Fibroblast of skin of left quadriceps (primary cell): ENCODE data around the gene CDKN2D.
A peak's percentile ranks its signal among the peaks of the same experiment; 100 is the strongest.

ENCODE experiments used
- DNase-seq, 2 experiments: peaks; one replicate each; pipeline ENCODE4 v3.0.0-alpha.2; 2013; ENCODE audit warnings: low read depth in 2 of 2

Gene CDKN2D

DNA sequence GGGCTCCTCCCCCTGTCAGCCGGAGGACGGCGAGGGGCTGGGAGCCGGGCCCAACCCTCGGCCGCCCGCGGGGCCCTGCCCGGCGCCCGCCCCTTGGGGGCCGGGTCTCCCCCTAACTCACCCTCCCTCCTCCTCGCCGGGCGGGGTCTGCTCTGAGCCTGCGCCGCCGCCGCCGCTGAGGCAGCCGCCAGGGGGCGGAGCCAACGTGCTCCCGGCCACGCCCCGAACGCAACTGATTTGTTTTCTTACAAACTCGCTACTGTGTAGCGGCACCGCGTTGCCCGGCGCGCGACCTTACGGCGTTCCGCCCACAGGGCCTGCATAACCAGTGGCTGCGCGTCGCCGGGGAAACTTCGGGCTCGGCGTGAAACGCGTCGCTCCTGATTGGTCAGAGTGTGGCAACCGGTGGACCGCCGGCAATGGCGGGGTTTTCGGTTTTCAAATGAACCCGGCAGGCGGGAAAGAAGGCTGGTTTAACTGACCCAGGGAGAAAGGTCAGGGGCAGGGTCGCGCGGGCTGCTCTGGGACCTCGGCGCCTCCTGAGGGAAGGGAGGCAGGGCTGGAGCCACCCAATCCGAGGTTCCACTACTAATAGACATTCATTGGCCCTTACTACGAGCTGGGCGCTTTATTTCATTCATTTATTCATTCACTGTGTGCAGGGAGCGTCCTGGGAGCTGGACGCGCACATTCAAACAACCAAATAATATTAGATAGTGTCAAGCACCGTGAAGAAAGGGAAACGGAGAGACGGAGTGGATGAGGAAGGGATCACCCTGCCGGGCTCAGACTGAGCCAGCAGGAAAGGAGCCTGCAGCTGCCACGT is at the start of gene CDKN2D:
TSS of gene CDKN2D (minus strand) at position 154 of the 826 bp plus-strand sequence. CDS start 326 bp downstream, outside the sequence.
- DNase-seq, result peak; percentile 98

DNA sequence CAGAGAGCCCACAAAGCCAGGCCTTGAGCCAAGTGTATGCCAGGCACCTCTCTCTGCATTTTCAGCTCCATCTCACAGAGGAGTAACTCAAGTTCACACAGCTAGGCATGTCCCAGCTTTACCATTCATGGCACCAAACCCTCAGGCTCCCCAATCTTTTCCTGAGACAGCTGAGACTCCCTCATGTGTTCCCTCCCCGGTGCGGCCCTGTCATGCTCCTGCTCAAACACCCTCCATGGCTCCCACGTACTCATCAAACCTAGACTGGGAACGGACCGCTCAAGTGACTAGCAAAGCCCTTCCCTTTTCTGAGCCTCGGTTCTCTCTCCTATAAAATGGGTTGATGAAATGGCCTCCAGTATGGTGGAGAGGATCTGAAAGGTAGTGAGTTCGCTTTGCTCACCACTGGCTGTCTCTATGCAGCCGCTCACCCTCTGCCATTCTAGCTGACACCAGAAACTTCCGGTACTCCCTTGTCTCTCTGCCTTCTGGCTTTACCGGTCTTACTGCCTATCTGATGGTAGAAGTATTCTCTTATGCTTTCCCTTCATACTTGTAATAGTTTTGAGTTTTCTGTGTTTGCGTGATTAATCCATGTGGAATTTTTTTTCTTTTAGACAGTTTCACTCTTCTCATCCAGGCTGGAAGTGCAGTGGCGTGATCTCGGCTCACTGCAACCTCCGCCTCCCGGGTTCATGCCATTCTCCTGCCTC is 48.8 kb upstream of the CDKN2D start:
- peak; percentile 56 for DNase-seq

DNA sequence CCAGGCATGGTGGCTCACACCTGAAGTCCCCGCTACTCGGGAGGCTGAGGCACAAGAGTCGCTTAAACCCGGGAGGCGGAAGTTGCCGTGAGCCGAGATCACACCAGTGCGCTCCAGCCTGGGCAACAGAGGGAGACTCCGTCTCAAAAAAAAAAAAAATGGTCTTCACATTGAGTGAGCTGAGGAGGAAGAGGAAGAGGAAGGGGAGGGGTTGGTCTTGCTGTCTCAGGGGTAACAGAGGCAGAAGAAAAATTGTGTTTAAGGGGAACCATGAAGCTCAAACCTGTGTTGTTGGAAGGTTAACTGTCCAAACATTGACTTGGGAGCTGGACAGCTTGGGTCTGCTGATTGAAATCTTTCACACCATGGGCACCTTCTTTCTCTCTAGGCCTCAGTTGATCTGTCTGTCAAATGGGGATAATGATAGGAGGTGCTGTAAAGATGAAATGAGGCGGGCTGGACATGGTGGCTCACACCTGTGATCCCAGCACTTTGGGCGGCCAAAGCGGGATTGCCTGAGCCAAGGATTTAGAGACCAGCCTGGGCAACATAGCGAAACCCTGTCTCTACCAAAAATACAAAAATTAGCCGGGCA is 46.7 kb upstream of the CDKN2D start:
- DNase-seq, result no peak

DNA sequence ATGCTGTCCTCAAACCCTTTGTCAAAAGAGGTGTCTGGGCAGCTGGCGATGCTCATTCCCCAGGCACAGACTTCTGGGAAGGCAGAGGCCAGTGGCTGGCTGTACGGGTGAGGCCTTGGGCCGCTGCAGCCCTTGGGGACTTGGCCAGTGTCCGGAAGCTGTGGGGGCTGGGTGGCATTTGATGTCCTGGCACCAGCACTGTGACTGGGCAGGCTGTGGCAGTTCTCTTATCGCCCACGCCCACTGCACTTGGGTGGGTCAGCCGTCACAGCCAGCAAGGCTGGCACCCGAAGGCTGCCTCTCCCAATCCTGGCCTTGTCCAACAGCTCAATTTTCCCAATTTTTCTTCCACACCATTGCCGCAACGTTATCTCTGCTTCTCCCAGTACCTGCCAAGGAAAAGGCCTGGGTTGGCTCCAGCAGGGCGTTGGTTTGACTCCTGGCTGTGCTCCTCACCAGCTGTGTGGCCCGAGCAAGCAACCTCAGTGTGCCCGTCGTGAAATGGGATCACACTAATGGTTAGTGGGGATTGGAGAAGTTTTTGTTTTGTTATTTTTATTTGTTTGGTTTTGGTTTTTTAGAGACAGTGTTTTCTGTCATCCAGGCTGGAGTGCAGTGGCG is 43.8 kb upstream of the CDKN2D start:
- no peak for DNase-seq

GRCh38 chr19:10611907-10612306 is 43.1 kb upstream of the CDKN2D start:
- no peak for DNase-seq

DNA sequence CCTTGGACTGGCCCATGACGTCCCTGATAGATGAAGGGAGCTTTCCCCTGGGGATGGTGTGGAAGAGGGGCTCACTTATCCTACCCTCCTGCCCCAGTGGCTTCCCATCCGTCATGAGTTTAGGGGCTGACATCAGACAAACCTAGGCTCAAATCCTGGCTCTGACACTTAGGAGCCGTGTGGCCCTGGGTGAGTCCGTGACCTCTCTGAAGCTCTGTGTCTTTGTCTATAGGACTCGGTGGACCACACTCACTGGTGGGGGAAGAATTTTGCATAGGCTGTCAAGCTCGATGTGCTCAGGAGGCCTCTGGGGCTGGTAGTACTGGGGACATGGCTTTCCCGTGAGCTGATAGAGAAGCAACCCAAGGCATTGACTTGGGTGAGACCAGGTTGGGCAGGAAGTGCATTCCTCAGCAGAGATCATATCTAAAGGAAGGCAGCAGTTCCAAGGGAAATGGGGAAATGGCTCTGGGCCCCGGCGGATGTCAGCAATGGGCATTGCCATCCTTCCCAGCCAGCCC is 35.7 kb upstream of the CDKN2D start:
- no peak for DNase-seq

DNA sequence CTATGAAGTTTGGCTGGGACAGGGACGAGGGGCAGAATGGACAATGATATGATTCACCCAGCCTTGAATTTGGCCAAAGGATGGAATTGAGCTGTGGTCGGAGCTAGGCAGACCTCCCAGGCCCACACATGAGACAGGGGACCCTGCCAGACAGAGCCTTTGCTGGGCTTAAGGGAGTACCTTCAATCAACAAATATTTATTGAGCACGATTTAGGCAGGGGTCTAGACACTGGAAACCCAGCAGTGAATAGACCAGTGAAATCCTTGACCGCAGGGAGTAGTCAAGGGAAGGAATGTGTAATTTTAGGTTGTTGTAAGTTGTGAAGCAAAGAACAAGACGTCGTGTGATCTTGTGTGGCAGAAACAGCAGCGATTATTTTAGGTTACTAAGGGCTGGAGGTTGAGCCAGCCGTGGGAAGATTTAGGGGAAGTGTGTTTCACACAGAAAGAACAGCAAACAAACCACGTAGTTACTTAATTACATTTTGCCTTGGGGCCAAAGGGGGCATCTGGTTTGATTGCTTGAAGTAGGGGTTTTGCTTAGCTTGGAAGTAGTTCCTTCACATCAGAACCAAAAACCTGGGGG is 35.2 kb upstream of the CDKN2D start:
- DNase-seq, result no peak

DNA sequence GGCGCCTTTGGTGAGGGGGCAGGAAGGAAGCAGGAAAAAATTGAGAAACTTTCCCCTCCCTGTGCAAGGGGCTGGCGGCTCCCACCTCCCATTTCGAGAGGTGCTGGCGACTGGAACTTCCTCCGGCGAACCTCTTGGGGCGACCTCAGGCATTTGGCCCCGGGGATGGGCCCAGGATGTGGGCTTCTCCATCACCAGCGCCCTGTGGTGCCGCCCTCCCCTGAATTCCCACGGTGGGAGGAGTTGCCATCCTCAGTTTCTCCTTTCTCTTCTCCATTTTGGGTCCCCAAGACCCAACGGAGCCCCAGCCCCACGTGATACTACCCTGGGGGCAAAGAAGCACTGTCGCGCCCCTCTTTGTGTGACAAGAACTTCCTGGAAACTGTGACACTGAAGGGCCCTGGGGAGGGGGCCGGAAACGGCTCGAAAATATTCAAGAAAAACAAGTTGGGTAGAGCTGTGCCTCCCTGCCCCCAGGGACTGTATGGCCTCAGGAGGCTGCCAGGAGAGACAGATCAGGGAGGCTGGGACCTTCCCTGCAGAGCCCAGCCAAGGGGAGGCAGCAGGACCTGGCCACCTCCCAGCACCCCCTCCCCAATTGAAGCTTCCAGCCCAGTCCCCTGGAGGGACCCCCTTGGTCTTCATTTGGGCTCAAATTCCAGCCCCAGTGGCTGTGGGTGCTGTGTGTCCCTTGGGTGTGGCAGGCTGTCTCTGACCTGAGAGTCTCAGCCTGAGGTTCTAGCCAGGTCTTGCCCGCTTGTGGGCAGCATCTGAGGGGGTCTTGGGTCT is 34.5 kb upstream of the CDKN2D start:
- DNase-seq, result no peak

GRCh38 chr19:10602330-10603083 is 33.7 kb upstream of the CDKN2D start:
- peak; percentile 35 to 44 for DNase-seq

DNA sequence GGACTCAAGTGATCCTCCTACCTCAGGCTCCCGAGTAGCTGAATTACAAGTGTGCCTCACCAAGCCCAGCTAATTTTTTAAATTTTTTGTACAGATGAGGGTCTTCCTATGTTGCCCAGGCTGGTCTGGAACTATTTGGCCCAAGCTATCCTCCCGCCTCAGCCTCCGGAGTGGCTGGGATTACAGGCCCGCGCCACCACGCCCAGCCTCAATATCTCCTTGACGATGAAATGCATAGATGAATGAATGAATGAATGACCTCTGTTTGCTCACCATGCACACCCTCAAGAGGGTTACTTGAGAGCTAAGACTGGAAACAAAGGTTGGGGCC is 33.2 kb upstream of the CDKN2D start:
- DNase-seq, result no peak

DNA sequence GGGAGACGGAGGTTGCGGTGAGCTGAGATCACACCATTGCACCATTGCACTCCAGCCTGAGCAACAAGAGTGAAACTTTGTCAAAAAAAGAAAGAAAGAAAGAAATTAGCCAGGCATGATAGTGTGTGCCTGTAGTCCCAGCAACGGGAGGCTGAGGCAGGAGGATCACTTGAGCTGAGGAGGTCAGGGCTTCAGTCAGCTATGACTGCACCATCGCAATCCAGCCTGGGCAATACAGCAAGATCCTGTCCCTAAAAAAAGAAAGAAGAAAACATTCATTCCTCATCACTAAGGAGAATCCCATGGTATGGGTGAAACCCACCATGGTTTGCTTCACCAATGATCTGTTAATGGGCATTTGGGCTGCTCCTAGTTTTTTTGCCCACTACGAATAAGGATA is 31.4 kb upstream of the CDKN2D start:
- DNase-seq, result no peak

GRCh38 chr19:10593820-10594637 is 25.2 kb upstream of the CDKN2D start:
- no peak for DNase-seq

DNA sequence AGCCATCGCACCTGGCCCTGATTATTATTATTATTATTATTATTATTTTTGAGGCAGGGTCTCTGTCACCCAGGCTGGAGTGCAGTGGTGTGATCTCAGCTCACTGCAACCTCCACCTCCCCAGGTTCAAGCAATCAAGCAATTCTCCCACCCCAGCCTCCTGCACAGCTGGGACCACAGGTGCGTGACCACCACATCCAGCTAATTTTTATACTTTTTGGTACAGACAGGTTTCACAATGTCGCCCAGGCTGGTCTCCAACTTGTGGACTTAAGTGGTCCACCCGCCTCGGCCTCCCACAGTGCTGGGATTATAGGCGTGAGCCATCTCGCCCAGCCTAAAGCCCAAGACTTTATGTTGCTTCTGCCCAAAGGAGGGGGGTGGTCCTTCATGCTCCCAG is 24.4 kb upstream of the CDKN2D start:
- DNase-seq, result no peak

- DNase-seq, result no peak
Observed at GRCh38 chr19:10587839-10588150, 19.0 kb upstream of the CDKN2D start.

GRCh38 chr19:10587022-10587838 is 18.5 kb upstream of the CDKN2D start, which contains the start of gene AP1M2:
AP1M2 (minus strand) TSS chr19:10587312; CDS start chr19:10587231, 81 bp downstream.
- no peak for DNase-seq

DNA sequence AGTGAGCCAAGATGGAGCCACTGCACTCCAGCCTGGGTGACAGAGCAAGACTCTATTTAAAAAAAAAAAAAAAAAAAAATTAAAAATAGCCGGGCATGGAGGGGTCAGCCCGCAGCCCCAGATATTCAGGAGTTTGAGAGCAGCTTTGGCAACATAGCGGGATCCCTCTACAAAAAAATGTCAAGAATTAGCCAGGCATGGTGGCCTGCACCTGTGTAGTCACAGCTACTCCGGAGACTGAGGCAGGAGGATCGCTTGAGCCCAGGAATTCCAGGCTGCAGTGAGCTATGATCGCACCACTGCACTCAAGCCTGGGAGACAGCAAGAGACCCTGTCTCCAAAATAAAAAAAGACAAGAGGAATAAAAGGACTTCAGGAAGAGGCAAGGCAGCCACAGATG is 17.6 kb upstream of the CDKN2D start:
- no peak for DNase-seq

- no peak for DNase-seq
Observed at GRCh38 chr19:10583036-10583776, 14.4 kb upstream of the CDKN2D start.

DNA sequence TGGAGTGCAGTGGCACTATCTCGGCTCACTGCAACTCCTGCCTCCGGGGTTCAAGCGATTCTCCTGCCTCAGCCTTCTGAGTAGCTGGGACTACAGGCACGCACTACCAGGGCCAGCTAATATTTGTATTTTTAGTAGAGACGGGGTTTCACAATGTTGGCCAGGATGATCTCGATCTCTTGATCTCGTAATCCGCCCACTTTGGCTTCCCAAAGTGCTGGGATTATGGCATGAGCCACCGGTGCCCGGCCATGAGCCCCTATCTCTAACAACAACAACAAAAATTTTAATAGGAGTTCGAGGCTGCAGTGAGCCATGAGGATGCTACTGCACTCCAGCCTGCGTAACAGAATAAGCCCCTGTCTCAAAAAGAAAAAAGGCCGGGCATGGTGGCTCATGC is 13.3 kb upstream of the CDKN2D start:
- no peak for DNase-seq
